GM10847 (cell line): ENCODE data around the gene PRAME.

ENCODE experiments used
- POLR2A ChIP-seq: IDR thresholded peaks from 2 replicates; pipeline ENCODE4 v1.6.1; 2011; ENCODE audit not compliant: insufficient read length; ENCODE audit errors: extremely low read depth

Gene PRAME

DNA sequence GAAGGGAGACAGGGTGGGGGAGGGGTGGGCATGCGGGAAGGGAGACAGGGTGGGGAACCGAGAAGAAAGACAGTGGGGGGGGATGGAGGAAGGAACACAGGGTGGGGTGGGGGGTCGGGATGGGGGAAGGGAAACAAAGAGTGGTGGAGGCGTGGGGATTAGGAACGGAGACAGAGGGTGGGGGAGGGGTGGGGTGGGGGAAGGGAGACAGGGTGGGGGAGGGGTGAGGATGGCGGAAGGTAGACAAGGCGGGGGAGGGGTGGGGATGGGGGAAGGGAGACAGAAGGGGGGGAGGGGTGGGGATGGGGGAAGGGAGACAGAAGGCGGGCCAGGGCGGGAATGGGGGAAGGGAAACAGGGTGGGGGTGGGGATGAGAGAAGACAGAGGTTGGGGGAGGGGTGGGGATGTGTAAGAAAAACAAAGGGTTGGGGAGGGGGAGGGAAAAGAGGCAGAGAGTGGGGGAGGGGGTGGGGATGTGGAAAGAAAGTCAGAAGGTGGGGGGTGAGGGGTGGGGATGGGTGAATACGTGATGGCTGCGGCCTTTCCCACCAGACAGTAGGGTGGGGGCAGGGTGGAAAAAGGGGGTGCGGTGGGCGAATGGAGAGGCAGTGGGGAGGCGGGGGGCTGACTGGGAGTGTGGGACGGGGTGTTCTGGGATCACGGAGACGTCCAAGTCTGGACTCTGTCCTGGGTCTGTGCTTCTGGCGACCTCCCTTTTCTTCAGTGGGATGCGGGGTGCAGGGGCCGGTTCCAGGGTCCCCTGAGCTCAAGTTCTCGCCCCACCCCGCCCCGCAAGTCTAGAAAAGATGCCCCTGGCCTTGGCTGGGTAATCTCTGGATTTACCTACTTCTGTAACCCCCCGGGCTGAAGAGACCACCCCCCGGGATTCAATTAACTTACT, 744 bp downstream of the PRAME start:
- TF ChIP-seq POLR2A: no peak

- no peak for TF ChIP-seq POLR2A
Measured at GRCh38 chr22:22556995-22557925, 1.8 kb downstream of the PRAME start.

DNA sequence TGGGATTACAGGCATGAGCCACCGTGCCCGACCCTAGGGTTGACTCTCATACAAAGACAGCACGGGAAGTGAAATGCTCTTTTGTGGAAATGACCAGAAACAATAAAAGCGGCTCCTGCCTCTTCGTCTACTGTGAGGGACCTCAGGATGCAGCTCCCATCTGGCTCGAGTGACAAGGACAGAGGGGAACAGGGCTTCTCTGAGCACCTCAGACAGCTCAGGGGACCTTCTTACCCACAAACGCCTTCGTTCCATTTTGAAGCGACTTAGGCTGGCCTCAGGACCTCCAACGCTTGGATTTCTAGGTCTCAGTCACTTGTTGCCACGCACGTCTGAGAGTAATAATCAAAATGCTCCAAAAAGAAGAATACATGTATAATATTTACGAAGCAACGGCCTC, 2.5 kb downstream of the PRAME start:
- no peak for TF ChIP-seq POLR2A

GRCh38 chr22:22555596-22555995, 3.5 kb downstream of the PRAME start:
- TF ChIP-seq POLR2A: no peak

DNA sequence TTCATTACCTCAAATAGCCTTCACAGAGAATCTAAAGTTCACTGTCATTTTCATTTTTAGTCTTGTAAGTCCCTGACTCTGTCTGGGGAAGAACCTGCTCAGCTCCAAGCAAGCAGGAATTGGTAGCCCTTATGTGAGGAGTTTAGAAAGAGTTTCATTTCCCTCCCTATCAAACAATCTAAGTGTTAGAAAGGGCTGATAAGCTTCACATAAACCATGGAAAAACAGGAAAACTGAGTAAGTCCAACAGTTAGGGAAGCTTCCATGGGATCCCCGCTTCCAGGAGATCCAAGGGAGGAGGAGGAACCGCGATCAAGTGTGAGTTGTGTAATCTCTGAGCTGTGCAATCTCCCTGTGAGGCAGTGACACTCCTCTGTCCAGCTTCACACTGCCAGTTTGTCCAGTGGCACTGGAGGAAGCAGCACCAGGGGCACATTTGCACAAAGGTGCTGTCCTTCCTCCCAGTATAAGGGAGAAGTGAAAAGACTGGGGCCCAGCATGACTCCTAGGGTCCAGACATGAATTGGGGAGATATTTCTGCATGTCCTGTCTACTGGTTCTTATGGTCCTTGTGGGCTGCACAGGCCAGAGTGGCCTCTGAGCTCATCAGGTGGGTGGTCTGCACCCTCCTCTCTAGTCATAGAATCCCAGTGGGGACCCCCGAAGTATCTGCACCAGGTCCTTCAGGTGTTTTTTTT, 4.3 kb downstream of the PRAME start:
- no peak for TF ChIP-seq POLR2A

- no peak for TF ChIP-seq POLR2A
Measured at GRCh38 chr22:22553735-22554586, 5.1 kb downstream of the PRAME start.

DNA sequence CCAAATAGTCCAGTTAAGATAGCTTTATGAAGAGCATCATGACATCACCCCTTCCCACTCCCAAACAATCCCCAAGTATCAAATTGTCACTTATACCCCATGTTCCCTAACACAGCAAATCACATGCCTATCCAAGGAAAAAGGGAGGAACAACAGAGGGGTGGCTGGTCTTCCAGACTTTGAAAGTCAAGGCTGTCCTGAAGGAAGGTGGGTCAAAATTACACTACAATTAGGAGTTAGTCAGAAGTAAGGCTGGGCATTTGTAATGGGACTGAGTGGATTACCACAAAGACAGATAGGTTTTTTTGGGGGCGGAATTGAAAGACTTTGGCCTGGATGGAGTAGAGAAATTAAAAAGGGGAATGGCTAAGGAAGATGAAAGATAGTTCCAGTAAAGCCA, 5.9 kb downstream of the PRAME start:
- TF ChIP-seq POLR2A: no peak

DNA sequence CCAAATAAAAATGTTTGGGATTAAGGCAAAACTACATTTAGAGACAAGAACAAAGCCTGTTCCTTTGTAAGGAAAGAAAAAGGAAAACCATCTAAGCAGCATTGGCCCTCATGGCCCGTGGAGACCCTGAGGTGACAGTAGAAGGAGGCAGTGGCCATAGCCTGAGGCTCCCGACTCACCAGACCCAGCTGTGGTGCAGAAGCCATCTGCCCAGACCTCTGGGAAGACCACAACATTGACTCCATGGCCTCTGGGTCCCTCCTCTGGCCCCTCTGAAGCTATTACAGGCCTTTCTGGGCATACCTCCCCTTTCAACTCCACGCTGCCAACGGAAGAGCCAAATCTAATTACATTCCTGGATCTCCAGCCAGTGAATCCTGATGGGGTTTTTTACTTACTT, 6.4 kb downstream of the PRAME start:
- no peak for TF ChIP-seq POLR2A

- no peak for TF ChIP-seq POLR2A
Measured at GRCh38 chr22:22550789-22551434, 8.2 kb downstream of the PRAME start.

- TF ChIP-seq POLR2A: no peak
Measured at GRCh38 chr22:22548910-22549309, 10.2 kb downstream of the PRAME start.

- TF ChIP-seq POLR2A: no peak
Measured at GRCh38 chr22:22548317-22548716, 10.7 kb downstream of the PRAME start.

DNA sequence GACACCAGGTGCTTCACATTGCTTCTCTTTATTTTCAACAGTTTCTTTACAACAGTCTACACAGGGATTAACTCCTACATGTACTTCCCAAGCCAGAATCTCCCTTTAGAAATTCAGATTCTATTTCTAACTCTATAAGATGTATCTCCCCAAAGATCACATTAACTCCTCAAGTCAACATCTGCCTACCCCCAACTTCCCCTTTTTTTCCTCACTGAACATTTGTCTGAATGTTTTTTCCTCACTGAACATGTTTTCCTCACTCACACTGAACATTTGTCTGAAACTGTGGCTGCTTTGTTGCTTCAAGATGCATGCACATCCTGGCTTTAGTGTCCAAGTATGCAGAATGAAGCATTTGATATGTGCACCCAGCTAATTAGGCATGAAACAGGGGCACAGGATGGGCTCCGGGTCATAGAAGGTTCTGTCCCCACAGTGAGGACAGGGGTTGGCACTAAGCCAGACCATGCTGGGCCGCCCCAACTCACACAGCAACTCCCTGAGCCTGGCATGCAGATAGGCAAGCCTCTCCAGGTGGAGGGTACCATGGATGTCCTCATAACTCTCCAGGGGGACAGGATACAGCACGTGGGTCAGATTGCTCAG, 11.3 kb downstream of the PRAME start:
- no peak for TF ChIP-seq POLR2A

DNA sequence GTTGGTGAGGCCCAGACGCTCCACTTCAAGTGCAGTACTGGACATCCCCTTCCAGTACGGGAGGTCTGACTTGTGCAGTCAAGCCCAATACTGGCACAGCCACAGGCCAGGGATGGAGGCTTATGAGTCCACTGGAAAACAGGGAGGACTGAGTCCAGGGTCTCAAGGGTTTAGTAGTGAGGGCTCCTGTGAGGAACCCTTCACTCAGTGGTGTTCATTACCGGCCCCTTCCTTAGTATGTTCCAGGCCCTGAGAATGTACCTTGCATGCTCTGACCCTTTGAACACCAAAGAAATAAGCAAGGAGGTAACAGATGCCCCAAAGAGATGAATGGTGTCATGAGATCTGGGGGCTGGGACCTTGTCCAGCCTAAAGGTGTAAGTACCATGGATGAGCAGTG, 11.8 kb downstream of the PRAME start:
- TF ChIP-seq POLR2A: no peak

DNA sequence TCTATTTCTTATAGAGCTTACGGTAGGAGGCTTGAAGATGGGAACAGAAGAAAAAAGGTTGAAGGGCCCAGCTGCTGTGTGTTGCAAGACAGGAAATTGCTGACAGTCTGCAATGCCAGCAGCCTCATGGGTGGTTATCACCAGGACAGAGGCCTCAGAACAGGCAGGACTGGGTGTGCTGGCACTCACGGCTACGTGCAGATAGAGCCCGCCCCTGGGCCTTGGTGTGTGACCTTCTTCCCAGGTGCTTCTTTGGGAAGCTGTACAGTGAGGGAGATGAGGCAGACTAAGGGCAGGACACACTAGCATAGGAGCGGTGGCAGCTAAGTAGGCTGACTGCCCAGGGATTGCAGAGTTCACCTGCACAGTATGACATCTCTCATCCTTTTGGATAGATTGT, 12.6 kb downstream of the PRAME start:
- no peak for TF ChIP-seq POLR2A
